GM23338 (cell line): ENCODE measurements around the gene RPTOR. TPM values are rescaled to one million over a fixed set of nuclear protein-coding genes. Genes with fewer than 3 reads are reported as not detected.
A peak's percentile ranks its signal among the peaks of the same experiment; 100 is the strongest.

Source experiments
- ATAC-seq: fragments of 200-7000 bp; cut with Tn5 transposase; 3 replicates; pipeline ENCODE4 v1.9.1; 2020
- DNase-seq: peaks from one replicate; pipeline ENCODE4 v3.0.0-alpha.2; 2015; ENCODE audit warnings: low spot score
- H2AFZ ChIP-seq: fragments of 200-600 bp; sonication (generic); 2 replicates; pipeline ENCODE4 v1.8.0; 2016; ENCODE audit warnings: antibody characterized with exemption, mild to moderate bottlenecking, moderate library complexity
- H3F3A ChIP-seq: fragments of 200-600 bp; sonication (generic); replicated peaks from 2 replicates; pipeline ENCODE4 v1.8.0; 2017; ENCODE audit warnings: antibody characterized with exemption, mixed run types, low read depth
- H3K27ac ChIP-seq: fragments of 200-600 bp; sonication (generic); 2 replicates; pipeline ENCODE4 v1.6.1; 2016; ENCODE audit warnings: low read depth
- H3K27me3 ChIP-seq: fragments of 200-600 bp; sonication (generic); 2 replicates; pipeline ENCODE4 v1.8.0; 2016; ENCODE audit warnings: mild to moderate bottlenecking, mixed run types, moderate library complexity; ENCODE audit not compliant: insufficient read depth
- H3K36me3 ChIP-seq: fragments of 200-600 bp; sonication (generic); 2 replicates; pipeline ENCODE4 v1.8.0; 2016; ENCODE audit warnings: mild to moderate bottlenecking; ENCODE audit not compliant: insufficient read depth
- H3K4me1 ChIP-seq: fragments of 200-600 bp; sonication (generic); 2 replicates; pipeline ENCODE4 v1.8.0; 2016; ENCODE audit warnings: mild to moderate bottlenecking, moderate library complexity; ENCODE audit not compliant: insufficient read depth
- H3K4me2 ChIP-seq: fragments of 200-600 bp; sonication (generic); 2 replicates; pipeline ENCODE4 v1.7.1; 2017; ENCODE audit warnings: mixed run types
- H3K4me3 ChIP-seq: fragments of 200-600 bp; sonication (generic); 2 replicates; pipeline ENCODE4 v1.6.1; 2016; ENCODE audit warnings: mixed run types
- H3K79me2 ChIP-seq: fragments of 200-600 bp; sonication (generic); replicated peaks from 2 replicates; pipeline ENCODE4 v1.8.0; 2017; ENCODE audit warnings: mild to moderate bottlenecking; ENCODE audit not compliant: insufficient read depth
- H3K9me2 ChIP-seq: fragments of 200-600 bp; sonication (generic); 2 replicates; pipeline ENCODE4 v1.8.0; 2017; ENCODE audit not compliant: insufficient read depth
- H4K20me1 ChIP-seq: fragments of 200-600 bp; sonication (generic); replicated peaks from 2 replicates; pipeline ENCODE4 v1.8.0; 2017; ENCODE audit warnings: mild to moderate bottlenecking; ENCODE audit not compliant: insufficient read depth
- H3K27ac Mint-ChIP-seq: 2 replicates; pipeline ENCODE4 v1.8.0; 2020; ENCODE audit warnings: inconsistent platforms, mild to moderate bottlenecking, moderate library complexity, mixed read lengths
- H3K27me3 Mint-ChIP-seq: 3 replicates; pipeline ENCODE4 v1.8.0; 2022; ENCODE audit warnings: low read depth, mild to moderate bottlenecking, moderate library complexity, mixed read lengths, inconsistent platforms; ENCODE audit not compliant: insufficient read depth, poor library complexity
- H3K36me3 Mint-ChIP-seq: 3 replicates; pipeline ENCODE4 v1.8.0; 2021; ENCODE audit warnings: low read depth, mild to moderate bottlenecking, inconsistent platforms, moderate library complexity, mixed read lengths
- H3K4me1 Mint-ChIP-seq: 3 replicates; pipeline ENCODE4 v1.8.0; 2020; ENCODE audit warnings: mild to moderate bottlenecking, inconsistent platforms, mixed read lengths
- H3K4me3 Mint-ChIP-seq: 3 replicates; pipeline ENCODE4 v1.8.0; 2021; ENCODE audit warnings: moderate library complexity, mild to moderate bottlenecking, inconsistent platforms, mixed read lengths
- H3K9me3 Mint-ChIP-seq: 3 replicates; pipeline ENCODE4 v1.8.0; 2020; ENCODE audit warnings: moderate library complexity, mild to moderate bottlenecking, inconsistent platforms, mixed read lengths
- CREB1 ChIP-seq: fragments of 250-450 bp; sonication (Bioruptor Pico); IDR thresholded peaks from 2 replicates; pipeline ENCODE4 v1.5.0; 2020; ENCODE audit warnings: low read depth, mild to moderate bottlenecking, moderate library complexity
- POLR2AphosphoS5 ChIP-seq: IDR thresholded peaks from 2 replicates; pipeline ENCODE4 v1.6.1; 2016; ENCODE audit warnings: antibody characterized with exemption, low read depth
- polyA plus RNA-seq: library from polyadenylated mRNA; unstranded; fragments of >200 nt; fragmentation: Nextera tagmentation; extraction: Ambion mirVana; gene quantifications from 2 replicates; pipeline ENCODE4 v1.2.1, GENCODE V29; 2016
- total RNA-seq: library from RNA; depleted of rRNA; stranded (reverse); fragments of >200 nt; shearing (Covaris generic); gene quantifications from 2 replicates; pipeline ENCODE4 v1.2.3, GENCODE V29; 2014
- TF ChIP-seq, protein P1 (sequence below): fragments of 250-450 bp; sonication (Bioruptor Pico); IDR thresholded peaks from 2 replicates; pipeline ENCODE4 v1.5.0; 2020; ENCODE audit warnings: mild to moderate bottlenecking, moderate library complexity

Gene RPTOR
- total and polyA plus RNA-seq, 2 experiments from 2014 or later: 9.5 to 38.0 TPM

GRCh38 chr17:80499961-80500665 lies 44.5 kb upstream of the RPTOR start:
- H3K4me1 Mint-ChIP-seq: peaks cover 5% of the 10 kb centered on the region
- Histone ChIP-seq H3K27me3 (no peaks in the 10 kb centered on the region), H3F3A (no peaks in the 10 kb centered on the region), H3K4me3 (no peak overlapping the region), H3K27ac (no peak overlapping the region), H2AFZ (no peak overlapping the region), H4K20me1 (no peaks in the 10 kb centered on the region), H3K36me3 (no peaks in the 10 kb centered on the region), H3K4me2 (no peak overlapping the region), H3K79me2 (no peaks in the 10 kb centered on the region), H3K9me2 (no peaks in the 10 kb centered on the region), H3K4me1 (no peaks in the 10 kb centered on the region)
- H3K27me3 Mint-ChIP-seq: peaks cover 19% of the 10 kb centered on the region
- TF ChIP-seq POLR2AphosphoS5: no peak
- TF ChIP-seq, protein P1, sequence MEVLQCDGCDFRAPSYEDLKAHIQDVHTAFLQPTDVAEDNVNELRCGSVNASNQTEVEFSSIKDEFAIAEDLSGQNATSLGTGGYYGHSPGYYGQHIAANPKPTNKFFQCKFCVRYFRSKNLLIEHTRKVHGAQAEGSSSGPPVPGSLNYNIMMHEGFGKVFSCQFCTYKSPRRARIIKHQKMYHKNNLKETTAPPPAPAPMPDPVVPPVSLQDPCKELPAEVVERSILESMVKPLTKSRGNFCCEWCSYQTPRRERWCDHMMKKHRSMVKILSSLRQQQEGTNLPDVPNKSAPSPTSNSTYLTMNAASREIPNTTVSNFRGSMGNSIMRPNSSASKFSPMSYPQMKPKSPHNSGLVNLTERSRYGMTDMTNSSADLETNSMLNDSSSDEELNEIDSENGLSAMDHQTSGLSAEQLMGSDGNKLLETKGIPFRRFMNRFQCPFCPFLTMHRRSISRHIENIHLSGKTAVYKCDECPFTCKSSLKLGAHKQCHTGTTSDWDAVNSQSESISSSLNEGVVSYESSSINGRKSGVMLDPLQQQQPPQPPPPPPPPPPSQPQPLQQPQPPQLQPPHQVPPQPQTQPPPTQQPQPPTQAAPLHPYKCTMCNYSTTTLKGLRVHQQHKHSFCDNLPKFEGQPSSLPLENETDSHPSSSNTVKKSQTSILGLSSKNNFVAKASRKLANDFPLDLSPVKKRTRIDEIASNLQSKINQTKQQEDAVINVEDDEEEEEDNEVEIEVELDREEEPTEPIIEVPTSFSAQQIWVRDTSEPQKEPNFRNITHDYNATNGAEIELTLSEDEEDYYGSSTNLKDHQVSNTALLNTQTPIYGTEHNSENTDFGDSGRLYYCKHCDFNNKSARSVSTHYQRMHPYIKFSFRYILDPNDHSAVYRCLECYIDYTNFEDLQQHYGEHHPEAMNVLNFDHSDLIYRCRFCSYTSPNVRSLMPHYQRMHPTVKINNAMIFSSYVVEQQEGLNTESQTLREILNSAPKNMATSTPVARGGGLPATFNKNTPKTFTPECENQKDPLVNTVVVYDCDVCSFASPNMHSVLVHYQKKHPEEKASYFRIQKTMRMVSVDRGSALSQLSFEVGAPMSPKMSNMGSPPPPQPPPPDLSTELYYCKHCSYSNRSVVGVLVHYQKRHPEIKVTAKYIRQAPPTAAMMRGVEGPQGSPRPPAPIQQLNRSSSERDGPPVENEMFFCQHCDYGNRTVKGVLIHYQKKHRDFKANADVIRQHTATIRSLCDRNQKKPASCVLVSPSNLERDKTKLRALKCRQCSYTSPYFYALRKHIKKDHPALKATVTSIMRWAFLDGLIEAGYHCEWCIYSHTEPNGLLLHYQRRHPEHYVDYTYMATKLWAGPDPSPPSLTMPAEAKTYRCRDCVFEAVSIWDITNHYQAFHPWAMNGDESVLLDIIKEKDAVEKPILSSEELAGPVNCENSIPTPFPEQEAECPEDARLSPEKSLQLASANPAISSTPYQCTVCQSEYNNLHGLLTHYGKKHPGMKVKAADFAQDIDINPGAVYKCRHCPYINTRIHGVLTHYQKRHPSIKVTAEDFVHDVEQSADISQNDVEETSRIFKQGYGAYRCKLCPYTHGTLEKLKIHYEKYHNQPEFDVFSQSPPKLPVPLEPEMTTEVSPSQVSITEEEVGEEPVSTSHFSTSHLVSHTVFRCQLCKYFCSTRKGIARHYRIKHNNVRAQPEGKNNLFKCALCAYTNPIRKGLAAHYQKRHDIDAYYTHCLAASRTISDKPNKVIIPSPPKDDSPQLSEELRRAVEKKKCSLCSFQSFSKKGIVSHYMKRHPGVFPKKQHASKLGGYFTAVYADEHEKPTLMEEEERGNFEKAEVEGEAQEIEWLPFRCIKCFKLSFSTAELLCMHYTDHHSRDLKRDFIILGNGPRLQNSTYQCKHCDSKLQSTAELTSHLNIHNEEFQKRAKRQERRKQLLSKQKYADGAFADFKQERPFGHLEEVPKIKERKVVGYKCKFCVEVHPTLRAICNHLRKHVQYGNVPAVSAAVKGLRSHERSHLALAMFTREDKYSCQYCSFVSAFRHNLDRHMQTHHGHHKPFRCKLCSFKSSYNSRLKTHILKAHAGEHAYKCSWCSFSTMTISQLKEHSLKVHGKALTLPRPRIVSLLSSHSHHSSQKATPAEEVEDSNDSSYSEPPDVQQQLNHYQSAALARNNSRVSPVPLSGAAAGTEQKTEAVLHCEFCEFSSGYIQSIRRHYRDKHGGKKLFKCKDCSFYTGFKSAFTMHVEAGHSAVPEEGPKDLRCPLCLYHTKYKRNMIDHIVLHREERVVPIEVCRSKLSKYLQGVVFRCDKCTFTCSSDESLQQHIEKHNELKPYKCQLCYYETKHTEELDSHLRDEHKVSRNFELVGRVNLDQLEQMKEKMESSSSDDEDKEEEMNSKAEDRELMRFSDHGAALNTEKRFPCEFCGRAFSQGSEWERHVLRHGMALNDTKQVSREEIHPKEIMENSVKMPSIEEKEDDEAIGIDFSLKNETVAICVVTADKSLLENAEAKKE (CRISPR knock-in tag): no peak
- TF ChIP-seq CREB1 (CRISPR knock-in tag): no peak
- no peak overlapping the region for H3K4me3 Mint-ChIP-seq
- H3K27ac Mint-ChIP-seq: no peak overlapping the region
- no peaks in the 10 kb centered on the region for H3K9me3 Mint-ChIP-seq
- DNase-seq: no peak
- peak; percentile 13 for ATAC-seq
- peaks cover 3% of the 10 kb centered on the region; the same call in 1 of the 3 replicates for H3K36me3 Mint-ChIP-seq

- H3K27me3 Mint-ChIP-seq: peaks cover 14% of the 10 kb centered on the region
- Histone ChIP-seq H3K4me2 (no peak overlapping the region), H4K20me1 (no peaks in the 10 kb centered on the region), H3K4me1 (no peaks in the 10 kb centered on the region), H3K9me2 (no peaks in the 10 kb centered on the region), H3K27me3 (no peaks in the 10 kb centered on the region), H2AFZ (no peak overlapping the region), H3F3A (no peaks in the 10 kb centered on the region), H3K27ac (no peak overlapping the region), H3K4me3 (no peak overlapping the region), H3K36me3 (no peaks in the 10 kb centered on the region), H3K79me2 (no peaks in the 10 kb centered on the region)
- H3K27ac Mint-ChIP-seq: no peak overlapping the region
- peaks cover 5% of the 10 kb centered on the region for H3K4me1 Mint-ChIP-seq
- H3K36me3 Mint-ChIP-seq: peaks cover 3% of the 10 kb centered on the region; the same call in 1 of the 3 replicates
- peak; percentile 15; the same call in 2 of the 3 replicates for ATAC-seq
- no peaks in the 10 kb centered on the region for H3K9me3 Mint-ChIP-seq
- no peak overlapping the region for H3K4me3 Mint-ChIP-seq
- DNase-seq: no peak
- TF ChIP-seq, protein P1 (CRISPR knock-in tag): no peak
Observed at GRCh38 chr17:80501741-80502577, 42.7 kb upstream of the RPTOR start.
